Central memory CD8-positive, alpha-beta T cell (primary cell): ENCODE results near the gene TGFB3.
"Not testable (repeated sequence)": the region's sequence is repeated elsewhere in the genome, so short reads cannot be mapped to it uniquely, and the experiment has no call there.

Experiments
- ATAC-seq: fragments of 150-1000 bp; cut with Tn5 transposase; replicated peaks from 2 replicates; pipeline ENCODE4 v1.10.0; 2022; ENCODE audit warnings: mild to moderate bottlenecking, moderate FRiP score, moderate number of reproducible peaks; ENCODE audit not compliant: poor library complexity, severe bottlenecking; ENCODE audit errors: extremely low read depth
- DNase-seq, 2 donors: peaks; one replicate each; pipeline ENCODE4 v3.0.0; 2021; ENCODE audit warnings: low spot score in 2 of 2
- H3K27ac Mint-ChIP-seq: one replicate; pipeline ENCODE4 v1.8.0; 2022; ENCODE audit warnings: low read depth, mild to moderate bottlenecking, moderate library complexity, mixed read lengths
- H3K27me3 Mint-ChIP-seq: one replicate; pipeline ENCODE4 v1.8.0; 2022; ENCODE audit warnings: mixed read lengths
- H3K36me3 Mint-ChIP-seq: one replicate; pipeline ENCODE4 v1.8.0; 2022; ENCODE audit warnings: mild to moderate bottlenecking, moderate library complexity, mixed read lengths; ENCODE audit not compliant: insufficient read depth
- H3K4me1 Mint-ChIP-seq: one replicate; pipeline ENCODE4 v1.8.0; 2022; ENCODE audit warnings: mixed read lengths
- H3K4me3 Mint-ChIP-seq: one replicate; pipeline ENCODE4 v1.8.0; 2022; ENCODE audit warnings: mild to moderate bottlenecking, moderate library complexity, mixed read lengths
- H3K9me3 Mint-ChIP-seq: one replicate; pipeline ENCODE4 v1.8.0; 2022; ENCODE audit warnings: mixed read lengths

TGFB3 gene

DNA sequence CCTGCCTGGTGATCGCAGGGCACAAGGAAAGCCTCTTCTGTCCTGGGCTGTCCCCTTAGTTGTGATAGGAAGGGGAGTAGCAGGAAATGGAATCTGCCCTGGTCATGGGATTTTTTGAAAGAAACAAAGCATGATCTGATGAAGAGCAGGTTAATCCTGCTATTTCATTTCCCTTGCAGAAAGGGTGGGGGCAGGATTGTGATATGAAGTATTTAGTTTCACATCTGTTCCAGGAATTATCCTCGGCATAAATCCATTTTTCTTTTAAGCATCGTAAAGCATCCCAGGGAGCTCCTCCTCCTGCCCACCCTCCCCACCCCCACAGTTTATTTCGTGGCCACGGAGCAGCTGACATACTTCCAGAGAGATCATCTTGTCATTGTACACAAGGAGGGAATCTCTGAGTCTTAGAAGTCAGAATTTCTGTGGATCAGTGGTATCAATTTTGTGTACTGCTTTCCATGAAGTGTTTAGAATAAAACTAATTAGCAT is 53.1 kb downstream of the TGFB3 start:
- ATAC-seq, result no peak
- Mint-ChIP-seq H3K27ac (no peak overlapping the region), H3K9me3 (no peaks in the 10 kb centered on the region), H3K36me3 (no peaks in the 10 kb centered on the region), H3K4me1 (no peaks in the 10 kb centered on the region), H3K4me3 (no peak overlapping the region), H3K27me3 (no peaks in the 10 kb centered on the region)
- no peak for DNase-seq

DNA sequence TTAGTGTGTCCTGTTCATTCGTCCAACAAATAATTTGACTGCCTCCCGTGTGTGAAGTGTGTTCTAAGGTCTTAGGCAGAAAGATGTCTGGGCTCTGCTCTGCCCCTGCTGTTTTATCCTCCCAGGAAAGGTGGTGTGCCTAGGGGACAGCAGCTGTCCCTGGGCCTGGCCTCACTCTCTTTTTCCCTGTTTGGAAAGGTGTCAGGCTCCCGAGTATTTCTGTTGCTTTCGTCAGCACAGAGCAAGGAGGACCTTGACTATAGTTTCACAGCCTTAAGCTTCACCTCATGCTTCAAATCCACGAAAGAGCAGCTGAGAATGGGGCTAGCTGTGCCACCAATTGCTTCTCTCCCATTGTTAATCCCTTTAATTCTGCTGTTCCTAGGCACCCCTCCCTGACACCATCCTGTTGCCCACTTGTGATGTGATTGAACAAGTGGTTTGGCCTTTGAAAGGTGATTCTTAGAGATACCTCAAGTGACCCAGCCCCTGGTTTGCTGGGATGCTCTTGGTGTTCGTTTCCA is 54.2 kb downstream of the TGFB3 start:
- Mint-ChIP-seq H3K27me3 (no peaks in the 10 kb centered on the region), H3K4me1 (peaks cover 6% of the 10 kb centered on the region), H3K36me3 (no peaks in the 10 kb centered on the region), H3K9me3 (no peaks in the 10 kb centered on the region), H3K4me3 (no peak overlapping the region), H3K27ac (no peak overlapping the region)
- DNase-seq, result no peak
- no peak for ATAC-seq

DNA sequence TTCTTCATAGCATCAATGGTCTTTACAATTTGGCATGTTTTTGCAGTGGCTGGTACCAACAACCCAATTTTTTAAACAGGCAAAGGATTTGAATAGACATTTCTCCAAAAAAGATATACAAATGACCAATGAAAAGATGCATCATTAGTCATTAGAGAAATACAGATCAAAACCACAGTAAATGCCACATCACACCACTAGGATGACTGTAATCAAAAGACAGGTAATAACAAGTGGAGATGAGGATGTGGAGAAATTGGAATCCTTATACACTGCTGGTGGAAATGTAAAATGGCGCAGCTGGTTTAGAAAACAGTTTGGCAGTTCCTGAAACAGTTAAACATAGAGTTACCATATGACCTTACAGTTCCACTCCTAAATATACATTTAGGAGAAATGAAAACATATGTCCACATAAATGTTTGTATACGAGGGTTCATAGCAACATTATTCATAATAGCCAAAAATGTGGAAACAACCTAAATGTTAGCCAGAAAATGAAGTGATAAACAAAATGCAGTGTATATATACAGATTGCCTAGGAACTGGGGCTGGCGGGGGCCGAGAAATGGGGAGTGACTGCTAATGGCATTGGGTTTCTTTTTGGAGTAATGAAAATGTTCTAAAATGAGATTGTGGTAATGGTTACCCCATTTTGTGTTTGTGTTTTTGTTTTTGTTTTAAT is 55.2 kb downstream of the TGFB3 start:
- ATAC-seq (no peak), DNase-seq (no peak)
- Mint-ChIP-seq H3K9me3 (no peaks in the 10 kb centered on the region), H3K4me3 (no peak overlapping the region), H3K36me3 (no peaks in the 10 kb centered on the region), H3K4me1 (peaks cover 6% of the 10 kb centered on the region), H3K27ac (no peak overlapping the region), H3K27me3 (no peaks in the 10 kb centered on the region)

DNA sequence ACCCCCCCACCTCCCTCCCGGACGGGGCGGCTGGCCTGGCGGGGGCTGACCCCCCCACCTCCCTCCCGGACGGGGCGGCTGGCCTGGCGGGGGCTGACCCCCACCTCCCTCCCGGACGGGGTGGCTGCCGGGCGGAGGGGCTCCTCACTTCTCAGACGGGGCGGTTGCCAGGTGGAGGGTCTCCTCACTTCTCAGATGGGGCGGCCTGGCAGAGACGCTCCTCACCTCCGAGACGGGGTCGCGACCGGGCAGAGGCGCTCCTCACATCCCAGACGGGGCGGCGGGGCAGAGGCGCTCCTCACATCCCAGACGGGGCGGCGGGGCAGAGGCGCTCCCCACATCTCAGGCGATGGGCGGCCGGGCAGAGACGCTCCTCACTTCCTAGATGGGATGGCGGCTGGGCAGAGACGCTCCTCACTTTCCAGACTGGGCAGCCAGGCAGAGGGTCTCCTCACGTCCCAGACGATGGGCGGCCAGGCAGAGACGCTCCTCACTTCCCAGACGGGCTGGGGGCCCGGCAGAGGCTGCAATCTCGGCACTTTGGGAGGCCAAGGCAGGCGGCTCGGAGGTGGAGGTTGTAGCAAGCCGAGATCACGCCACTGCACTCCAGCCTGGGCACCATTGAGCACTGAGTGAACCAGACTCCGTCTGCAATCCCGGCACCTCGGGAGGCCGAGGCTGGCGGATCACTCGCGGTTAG is 56.5 kb downstream of the TGFB3 start:
- DNase-seq, ATAC-seq, H3K27me3 Mint-ChIP-seq, H3K36me3 Mint-ChIP-seq, H3K4me3 Mint-ChIP-seq, H3K9me3 Mint-ChIP-seq, H3K4me1 Mint-ChIP-seq, H3K27ac Mint-ChIP-seq: not testable (repeated sequence)

- H3K27me3 Mint-ChIP-seq, result not testable (repeated sequence)
Observed at GRCh38 chr14:75920421-75920820, 61.4 kb downstream of the TGFB3 start.

GRCh38 chr14:75917946-75918335 is 63.9 kb downstream of the TGFB3 start:
- H3K9me3 Mint-ChIP-seq, result no peaks in the 10 kb centered on the region
- no peak overlapping the region for H3K27ac Mint-ChIP-seq
- no peaks in the 10 kb centered on the region for H3K27me3 Mint-ChIP-seq
- no peaks in the 10 kb centered on the region for H3K4me1 Mint-ChIP-seq
- DNase-seq (no peak), ATAC-seq (no peak)
- no peak overlapping the region for H3K4me3 Mint-ChIP-seq
- peaks cover 3% of the 10 kb centered on the region for H3K36me3 Mint-ChIP-seq

More at GRCh38 chr14:75920421-75920820, 61.4 kb downstream of the TGFB3 start:
- H3K36me3 Mint-ChIP-seq, H3K4me1 Mint-ChIP-seq, ATAC-seq, H3K9me3 Mint-ChIP-seq, H3K27ac Mint-ChIP-seq, DNase-seq, H3K4me3 Mint-ChIP-seq: not testable (repeated sequence)

DNA sequence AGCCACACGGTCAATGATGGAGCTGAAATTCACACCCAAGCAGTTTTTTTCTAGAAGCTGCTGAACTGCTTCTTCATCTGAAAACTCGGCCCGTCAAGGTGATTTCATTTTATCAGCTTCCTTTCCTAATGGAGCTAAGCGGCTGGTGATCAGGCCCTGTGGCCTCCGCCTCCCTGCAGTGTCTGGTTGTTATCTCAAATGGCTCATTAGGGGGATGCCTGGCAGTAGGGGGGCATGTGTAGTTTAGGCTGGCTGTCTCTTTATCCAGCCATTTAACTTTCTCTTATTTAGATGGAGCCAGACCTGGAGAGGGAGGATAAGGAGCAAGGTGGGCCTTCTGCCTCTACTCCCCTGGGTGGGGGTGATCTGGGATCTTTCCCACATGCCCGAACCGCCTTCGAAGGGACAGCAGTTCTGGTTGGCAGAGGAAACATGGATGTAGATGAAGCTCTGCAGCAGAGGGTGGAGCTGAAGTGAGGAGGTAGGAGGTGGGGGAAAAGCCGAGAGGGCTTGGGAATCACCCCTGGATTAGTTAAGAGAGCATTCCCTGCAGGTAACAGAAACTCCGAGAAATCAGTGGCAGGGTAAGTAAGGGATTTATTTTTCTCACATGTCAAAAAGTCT is 64.4 kb downstream of the TGFB3 start:
- Mint-ChIP-seq H3K4me3 (no peak overlapping the region), H3K9me3 (no peaks in the 10 kb centered on the region), H3K4me1 (no peaks in the 10 kb centered on the region), H3K27me3 (no peaks in the 10 kb centered on the region), H3K36me3 (peaks cover 3% of the 10 kb centered on the region), H3K27ac (no peak overlapping the region)
- no peak for ATAC-seq
- no peak for DNase-seq

GRCh38 chr14:75915045-75915444 is 66.8 kb downstream of the TGFB3 start:
- ATAC-seq (no peak), DNase-seq (no peak)
- Mint-ChIP-seq H3K27ac (no peak overlapping the region), H3K4me1 (no peaks in the 10 kb centered on the region), H3K4me3 (no peak overlapping the region), H3K36me3 (peaks cover 2% of the 10 kb centered on the region), H3K27me3 (no peaks in the 10 kb centered on the region), H3K9me3 (no peaks in the 10 kb centered on the region)

GRCh38 chr14:75913183-75913582 is 68.6 kb downstream of the TGFB3 start:
- H3K4me3 Mint-ChIP-seq, result no peak overlapping the region
- peaks cover 2% of the 10 kb centered on the region for H3K36me3 Mint-ChIP-seq
- H3K4me1 Mint-ChIP-seq, result no peaks in the 10 kb centered on the region
- no peaks in the 10 kb centered on the region for H3K9me3 Mint-ChIP-seq
- no peaks in the 10 kb centered on the region for H3K27me3 Mint-ChIP-seq
- H3K27ac Mint-ChIP-seq, result no peak overlapping the region
- ATAC-seq, result no peak
- no peak for DNase-seq

GRCh38 chr14:75911883-75912282 is 69.9 kb downstream of the TGFB3 start:
- H3K4me3 Mint-ChIP-seq, result no peak overlapping the region

GRCh38 chr14:75910048-75910447 is 71.7 kb downstream of the TGFB3 start:
- H3K36me3 Mint-ChIP-seq, result peaks cover 2% of the 10 kb centered on the region
- no peak for DNase-seq
- H3K27me3 Mint-ChIP-seq, result no peaks in the 10 kb centered on the region
- no peaks in the 10 kb centered on the region for H3K9me3 Mint-ChIP-seq
- ATAC-seq, result no peak
- H3K4me3 Mint-ChIP-seq, result no peak overlapping the region
- no peaks in the 10 kb centered on the region for H3K4me1 Mint-ChIP-seq
- no peak overlapping the region for H3K27ac Mint-ChIP-seq

More at GRCh38 chr14:75911883-75912282, 69.9 kb downstream of the TGFB3 start:
- Mint-ChIP-seq H3K9me3 (no peaks in the 10 kb centered on the region), H3K27ac (no peak overlapping the region), H3K36me3 (peaks cover 2% of the 10 kb centered on the region), H3K4me1 (no peaks in the 10 kb centered on the region), H3K27me3 (no peaks in the 10 kb centered on the region)
- no peak for DNase-seq
- ATAC-seq, result no peak

DNA sequence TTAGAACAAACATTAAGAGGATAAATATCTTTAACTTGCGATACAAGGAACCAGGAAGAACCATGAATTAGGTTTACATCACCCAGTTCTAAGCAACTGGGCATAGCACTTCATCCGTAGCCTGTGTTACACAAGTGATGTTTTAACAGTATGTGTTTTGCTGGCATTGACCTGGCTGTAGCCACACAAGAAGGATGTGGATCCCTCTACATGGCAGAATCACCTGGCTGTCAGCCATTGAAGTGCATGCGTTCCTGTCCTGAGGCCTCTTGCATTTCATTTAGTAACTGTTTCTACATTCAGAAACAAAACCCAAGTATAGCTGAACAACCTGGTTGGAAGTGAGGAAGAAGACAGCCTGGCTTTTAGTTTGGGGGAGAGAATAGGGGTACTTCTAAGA is 72.2 kb downstream of the TGFB3 start:
- Mint-ChIP-seq H3K36me3 (peaks cover 2% of the 10 kb centered on the region), H3K4me1 (no peaks in the 10 kb centered on the region), H3K4me3 (no peak overlapping the region), H3K9me3 (no peaks in the 10 kb centered on the region), H3K27ac (no peak overlapping the region), H3K27me3 (no peaks in the 10 kb centered on the region)
- no peak for DNase-seq
- no peak for ATAC-seq
